Body of pancreas (tissue), 4 donors: ENCODE results near the gene ZC3H12C.

Experiments
- POLR2A ChIP-seq, 3 donors: fragments of 450-650 bp; IDR thresholded peaks; one replicate each; pipeline ENCODE4 v1.6.1; 2016; ENCODE audit warnings: antibody characterized with exemption in 3 of 3, mild to moderate bottlenecking in 2 of 3
- TF ChIP-seq, protein P1 (sequence below), 7 experiments: fragments of 450-650 bp in 4 of 7; fragments of 200-600 bp in 3 of 7; sonication (generic) in 3 of 7; IDR thresholded peaks; one replicate each; pipeline ENCODE4 v1.5.1; 2016 to 2019; ENCODE audit warnings: antibody characterized with exemption in 7 of 7

DNA sequence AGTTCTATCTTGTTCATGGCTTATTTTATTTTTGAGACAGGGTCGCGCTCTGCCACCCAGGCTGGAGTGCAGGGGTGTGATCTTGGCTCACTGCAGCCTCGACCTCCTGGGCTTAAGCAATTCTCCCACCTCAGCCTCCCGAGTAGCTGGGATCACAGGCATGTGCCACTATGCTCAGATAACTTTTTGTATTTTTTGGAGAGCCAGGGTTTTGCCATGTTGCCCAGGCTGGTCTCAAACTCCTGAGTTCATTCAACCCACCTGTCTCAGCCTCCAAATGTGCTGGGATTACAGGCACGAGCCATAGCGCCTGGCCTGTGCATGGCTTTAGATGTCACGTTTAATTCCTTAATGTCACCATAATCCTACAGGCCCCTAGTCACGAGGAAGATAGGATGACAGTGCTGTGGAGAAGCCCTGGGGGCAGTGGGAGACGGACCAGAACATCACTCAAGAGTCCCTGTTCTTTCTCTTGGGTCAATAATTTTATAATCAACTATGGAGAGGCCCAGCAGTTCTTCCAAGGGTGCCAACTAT lies 103.8 kb downstream of the ZC3H12C start:
- TF ChIP-seq, protein P1, sequence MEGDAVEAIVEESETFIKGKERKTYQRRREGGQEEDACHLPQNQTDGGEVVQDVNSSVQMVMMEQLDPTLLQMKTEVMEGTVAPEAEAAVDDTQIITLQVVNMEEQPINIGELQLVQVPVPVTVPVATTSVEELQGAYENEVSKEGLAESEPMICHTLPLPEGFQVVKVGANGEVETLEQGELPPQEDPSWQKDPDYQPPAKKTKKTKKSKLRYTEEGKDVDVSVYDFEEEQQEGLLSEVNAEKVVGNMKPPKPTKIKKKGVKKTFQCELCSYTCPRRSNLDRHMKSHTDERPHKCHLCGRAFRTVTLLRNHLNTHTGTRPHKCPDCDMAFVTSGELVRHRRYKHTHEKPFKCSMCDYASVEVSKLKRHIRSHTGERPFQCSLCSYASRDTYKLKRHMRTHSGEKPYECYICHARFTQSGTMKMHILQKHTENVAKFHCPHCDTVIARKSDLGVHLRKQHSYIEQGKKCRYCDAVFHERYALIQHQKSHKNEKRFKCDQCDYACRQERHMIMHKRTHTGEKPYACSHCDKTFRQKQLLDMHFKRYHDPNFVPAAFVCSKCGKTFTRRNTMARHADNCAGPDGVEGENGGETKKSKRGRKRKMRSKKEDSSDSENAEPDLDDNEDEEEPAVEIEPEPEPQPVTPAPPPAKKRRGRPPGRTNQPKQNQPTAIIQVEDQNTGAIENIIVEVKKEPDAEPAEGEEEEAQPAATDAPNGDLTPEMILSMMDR (IDR thresholded peaks at IDR 0.05): no peak
- TF ChIP-seq POLR2A (IDR thresholded peaks at IDR 0.05): no peak
